HFFc6 (cell line): ENCODE data around the gene EDEM2. TPM values are rescaled to one million over a fixed set of nuclear protein-coding genes. Genes with fewer than 3 reads are reported as not detected.
A peak's percentile ranks its signal among the peaks of the same experiment; 100 is the strongest.

ENCODE experiments used
- DNase-seq: peaks from one replicate; pipeline ENCODE4 v3.0.0-alpha.2; 2018
- H3K27ac Mint-ChIP-seq: 2 replicates; pipeline ENCODE4 v1.8.0; 2020; ENCODE audit warnings: mild to moderate bottlenecking, mixed read lengths
- H3K27me3 Mint-ChIP-seq: 2 replicates; pipeline ENCODE4 v1.8.0; 2021; ENCODE audit warnings: mild to moderate bottlenecking, moderate library complexity, mixed read lengths; ENCODE audit not compliant: insufficient read depth
- H3K36me3 Mint-ChIP-seq: 2 replicates; pipeline ENCODE4 v1.8.0; 2021; ENCODE audit warnings: low read depth, mixed read lengths
- H3K4me1 Mint-ChIP-seq: 2 replicates; pipeline ENCODE4 v1.8.0; 2020; ENCODE audit warnings: low read depth, mixed read lengths
- H3K4me3 Mint-ChIP-seq: 2 replicates; pipeline ENCODE4 v1.8.0; 2020; ENCODE audit warnings: mild to moderate bottlenecking, moderate library complexity, mixed read lengths
- H3K9me3 Mint-ChIP-seq: 2 replicates; pipeline ENCODE4 v1.8.0; 2020; ENCODE audit warnings: mild to moderate bottlenecking, mixed read lengths
- CTCF ChIP-seq: fragments of 200-600 bp; sonication (generic); IDR thresholded peaks from 2 replicates; pipeline ENCODE4 v1.5.0; 2021; ENCODE audit warnings: antibody characterized with exemption, mild to moderate bottlenecking
- total RNA-seq, 6 experiments: library from RNA; stranded (reverse); fragmentation: NEBNext Ultra II Directional; extraction: Animal tissue kit (Norgen Biotek cat#: 25700); gene quantifications; 2 replicates in 1 of 6; 3 replicates in 5 of 6; pipeline ENCODE4 v1.2.3, GENCODE V29; 2021

The EDEM2 gene
- total RNA-seq, 6 experiments from 2014 or later: 29.5 to 33.3 (median 32.0) TPM

DNA sequence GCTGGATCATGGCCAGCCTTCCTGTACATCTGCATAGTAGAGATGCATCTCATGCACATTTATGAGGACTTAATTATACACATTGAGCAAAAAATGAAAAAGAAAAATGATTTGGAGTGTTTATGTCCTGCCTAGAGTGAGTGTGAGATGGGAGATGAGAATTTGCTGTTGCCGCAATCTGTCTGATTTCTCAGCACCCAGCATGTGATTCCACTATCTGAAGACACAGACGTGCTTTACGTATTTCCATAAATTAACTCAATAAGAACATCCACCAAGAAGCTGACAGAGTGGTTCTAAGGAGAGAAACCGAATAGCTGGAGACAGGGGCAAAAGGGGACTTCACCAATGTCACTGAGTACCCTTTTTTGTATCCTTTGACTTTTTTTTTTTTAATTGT, 15.2 kb downstream of the EDEM2 start:
- Mint-ChIP-seq H3K36me3 (peaks cover 26% of the 10 kb centered on the region), H3K27ac (no peak overlapping the region; the same call in 1 of the 2 replicates), H3K4me1 (peaks cover 29% of the 10 kb centered on the region), H3K27me3 (peaks cover 3% of the 10 kb centered on the region), H3K4me3 (no peak overlapping the region), H3K9me3 (no peaks in the 10 kb centered on the region)
- no peak for TF ChIP-seq CTCF
- no peak for DNase-seq

DNA sequence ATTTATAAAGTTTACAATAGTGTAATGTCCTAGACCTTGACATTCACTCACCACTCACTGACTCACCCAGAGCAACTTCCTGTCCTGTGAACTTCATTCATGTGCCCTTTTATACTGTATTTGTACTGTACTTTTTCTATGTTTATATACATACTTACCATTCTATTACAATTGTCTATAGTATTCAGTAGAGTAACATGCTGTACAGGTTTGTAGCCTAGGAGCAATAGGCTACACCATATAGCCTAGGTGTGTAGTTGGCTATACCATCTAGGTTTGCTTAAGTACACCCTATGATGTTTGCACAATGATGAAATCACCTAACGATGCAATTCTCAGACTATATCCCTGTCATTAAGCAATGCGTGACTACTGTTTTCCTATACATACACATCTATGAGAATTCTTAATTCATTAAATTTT, 17.5 kb downstream of the EDEM2 start:
- Mint-ChIP-seq H3K27ac (no peak overlapping the region), H3K36me3 (peaks cover 36% of the 10 kb centered on the region), H3K4me1 (peaks cover 10% of the 10 kb centered on the region), H3K27me3 (peaks cover 1% of the 10 kb centered on the region), H3K4me3 (no peak overlapping the region), H3K9me3 (no peaks in the 10 kb centered on the region)
- no peak for TF ChIP-seq CTCF
- DNase-seq: peak; percentile 32

GRCh38 chr20:35125753-35126152, 21.4 kb downstream of the EDEM2 start:
- no peak for DNase-seq
- Mint-ChIP-seq H3K4me3 (no peak overlapping the region), H3K4me1 (peaks cover 8% of the 10 kb centered on the region), H3K36me3 (peaks cover 39% of the 10 kb centered on the region), H3K9me3 (no peaks in the 10 kb centered on the region), H3K27me3 (peaks cover 3% of the 10 kb centered on the region), H3K27ac (no peak overlapping the region)
- TF ChIP-seq CTCF: no peak

DNA sequence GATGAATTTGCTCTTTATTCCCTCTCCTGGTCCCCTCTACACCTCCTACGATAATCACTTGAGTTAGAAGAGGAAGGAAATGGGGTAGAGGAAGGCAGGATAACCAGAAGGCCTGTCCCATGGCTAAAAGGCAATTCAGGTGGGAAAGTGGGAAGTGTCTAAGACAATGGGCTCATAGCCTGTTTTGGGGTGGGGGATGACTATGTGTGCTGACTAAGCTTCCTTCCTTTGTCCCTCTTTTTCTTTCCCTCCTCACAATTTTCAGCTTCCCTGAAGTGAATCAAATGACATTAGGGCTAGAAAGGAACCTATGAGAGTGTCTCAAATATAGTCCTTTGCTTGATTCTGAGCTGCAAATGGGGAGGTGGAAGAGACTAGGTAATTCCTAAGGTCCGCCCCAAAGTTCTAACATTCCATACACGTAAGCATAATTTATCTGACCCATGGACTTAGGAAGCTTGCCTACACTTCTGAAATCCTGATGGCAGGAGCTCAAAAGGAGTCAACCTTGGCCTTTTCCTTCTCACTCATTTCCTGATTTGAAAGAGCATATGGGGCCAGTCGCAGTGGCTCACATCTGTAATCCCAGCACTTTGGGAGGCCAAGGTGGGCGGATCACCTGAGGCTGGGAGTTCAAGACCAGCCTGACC, 24.3 kb downstream of the EDEM2 start:
- H3K27ac Mint-ChIP-seq: no peak overlapping the region
- H3K27me3 Mint-ChIP-seq: peaks cover 5% of the 10 kb centered on the region
- no peaks in the 10 kb centered on the region for H3K9me3 Mint-ChIP-seq
- H3K4me3 Mint-ChIP-seq: no peak overlapping the region
- TF ChIP-seq CTCF: no peak
- no peak for DNase-seq
- H3K36me3 Mint-ChIP-seq: peaks cover 60% of the 10 kb centered on the region
- peaks cover 27% of the 10 kb centered on the region for H3K4me1 Mint-ChIP-seq

- no peak for TF ChIP-seq CTCF
- Mint-ChIP-seq H3K9me3 (no peaks in the 10 kb centered on the region), H3K4me3 (no peak overlapping the region), H3K4me1 (peaks cover 44% of the 10 kb centered on the region), H3K36me3 (peaks cover 60% of the 10 kb centered on the region), H3K27me3 (peaks cover 5% of the 10 kb centered on the region), H3K27ac (no peak overlapping the region; the same call in 1 of the 2 replicates)
- DNase-seq: no peak
Measured at GRCh38 chr20:35121186-35121585, 25.9 kb downstream of the EDEM2 start.
